ENCODE results near the gene LIM2.

LIM2 gene

DNA sequence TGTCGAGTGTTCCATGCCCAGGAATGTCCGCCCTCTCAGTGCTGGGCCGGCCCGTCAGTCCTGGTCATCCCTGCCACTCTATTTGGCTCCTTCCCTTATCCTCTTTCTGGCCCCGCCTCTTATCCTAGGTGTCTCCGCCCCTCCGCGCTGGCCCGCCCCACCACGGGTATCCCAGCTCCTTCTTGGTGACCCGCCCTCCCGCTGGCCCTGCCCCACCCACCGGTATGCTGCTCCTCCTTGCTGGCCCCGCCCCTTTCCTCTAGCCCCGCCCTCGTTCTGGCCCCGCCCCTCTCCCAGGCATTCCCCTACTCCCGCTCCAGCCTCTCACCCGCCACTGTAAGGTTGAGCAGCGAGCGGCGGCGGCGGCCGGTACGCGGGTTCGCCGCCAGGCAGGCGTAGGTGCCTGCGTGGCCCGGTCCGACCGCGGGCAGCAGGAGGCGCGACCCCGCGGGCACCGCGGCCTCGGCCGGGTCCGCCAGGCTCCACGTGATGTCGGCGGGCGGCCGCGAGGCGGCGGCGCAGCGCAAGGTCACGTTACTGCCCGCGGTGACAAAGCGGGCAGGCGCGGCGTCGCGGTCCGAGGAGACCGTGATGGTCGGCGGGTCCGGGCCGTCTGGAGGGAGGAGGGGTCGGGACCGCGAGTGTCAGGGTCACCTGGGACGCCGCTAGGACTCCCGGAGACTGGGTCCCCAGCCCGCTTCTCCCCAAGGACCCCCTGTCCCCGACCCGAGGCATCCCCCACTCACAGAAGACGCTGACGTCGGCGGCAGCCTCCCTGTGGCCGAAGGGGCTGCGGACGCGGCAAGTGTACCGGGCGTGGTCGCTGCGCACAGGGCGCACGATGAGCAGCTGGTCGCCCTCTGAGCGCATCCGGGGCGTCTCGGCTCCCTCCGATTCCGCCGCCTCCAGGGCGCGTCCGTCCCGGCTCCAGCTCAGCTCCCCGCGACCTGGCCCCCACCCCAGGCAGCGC lies 47.8 kb downstream of the LIM2 start:
- peak; percentile 89 for DNase-seq (ENCODE audit: low spot score)

DNA sequence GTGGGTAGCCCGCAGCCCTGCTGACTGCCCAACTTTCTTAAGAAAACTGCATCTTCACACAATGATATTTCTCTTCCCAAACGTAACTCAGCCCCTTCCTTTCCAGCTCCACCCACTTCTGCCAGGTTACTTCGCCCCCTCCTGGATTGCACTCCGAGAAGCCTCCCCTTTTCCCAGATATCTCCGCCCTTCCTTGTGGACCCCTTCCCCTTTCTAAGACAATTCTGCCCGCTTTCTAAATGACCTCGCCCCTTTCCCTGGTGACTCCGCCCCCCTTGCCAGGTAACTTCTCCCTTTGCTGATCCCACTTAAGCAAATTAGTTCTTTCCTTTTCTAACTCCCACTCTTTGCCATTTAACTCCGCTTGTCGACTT lies 48.5 kb downstream of the LIM2 start:
- peak; percentile 14 for DNase-seq (ENCODE audit: low spot score)

DNA sequence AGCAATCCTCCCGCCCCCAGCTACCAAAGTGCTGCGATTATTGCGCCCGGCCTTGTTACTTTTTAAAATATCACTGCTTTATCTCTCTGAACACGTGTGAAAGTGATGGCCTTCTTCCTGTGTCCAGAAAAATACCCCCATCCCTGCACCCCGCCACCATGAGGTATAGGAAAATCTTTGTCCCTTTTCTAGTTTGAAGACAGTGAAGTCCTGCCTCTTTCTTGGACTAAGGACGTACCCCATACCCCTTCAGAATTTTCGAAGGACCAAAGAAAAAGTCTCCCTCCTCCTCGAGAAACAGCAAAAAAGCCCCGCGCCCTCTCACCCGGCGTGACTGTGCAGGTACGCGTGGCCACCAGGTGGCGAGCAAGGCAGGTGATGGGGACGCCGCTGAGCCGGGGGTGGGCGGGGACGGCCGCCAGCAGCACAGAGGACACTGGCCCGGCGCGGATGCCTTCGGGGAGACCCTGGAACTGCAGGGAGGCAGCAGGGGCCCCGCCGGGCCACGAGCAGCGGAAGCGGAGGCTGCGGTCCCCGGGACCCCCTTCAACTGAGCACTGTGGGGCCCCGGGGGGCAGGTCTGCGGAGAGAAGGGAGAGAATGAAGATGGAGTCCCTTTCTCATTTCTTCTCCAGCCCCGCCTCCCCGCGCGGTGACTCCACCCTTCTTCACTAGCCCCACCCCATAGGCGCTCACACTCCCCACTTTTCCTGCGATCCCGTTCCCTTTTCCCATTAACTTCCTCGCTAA lies 49.0 kb downstream of the LIM2 start:
- peak; percentile 50 for DNase-seq (ENCODE audit: low spot score)

DNA sequence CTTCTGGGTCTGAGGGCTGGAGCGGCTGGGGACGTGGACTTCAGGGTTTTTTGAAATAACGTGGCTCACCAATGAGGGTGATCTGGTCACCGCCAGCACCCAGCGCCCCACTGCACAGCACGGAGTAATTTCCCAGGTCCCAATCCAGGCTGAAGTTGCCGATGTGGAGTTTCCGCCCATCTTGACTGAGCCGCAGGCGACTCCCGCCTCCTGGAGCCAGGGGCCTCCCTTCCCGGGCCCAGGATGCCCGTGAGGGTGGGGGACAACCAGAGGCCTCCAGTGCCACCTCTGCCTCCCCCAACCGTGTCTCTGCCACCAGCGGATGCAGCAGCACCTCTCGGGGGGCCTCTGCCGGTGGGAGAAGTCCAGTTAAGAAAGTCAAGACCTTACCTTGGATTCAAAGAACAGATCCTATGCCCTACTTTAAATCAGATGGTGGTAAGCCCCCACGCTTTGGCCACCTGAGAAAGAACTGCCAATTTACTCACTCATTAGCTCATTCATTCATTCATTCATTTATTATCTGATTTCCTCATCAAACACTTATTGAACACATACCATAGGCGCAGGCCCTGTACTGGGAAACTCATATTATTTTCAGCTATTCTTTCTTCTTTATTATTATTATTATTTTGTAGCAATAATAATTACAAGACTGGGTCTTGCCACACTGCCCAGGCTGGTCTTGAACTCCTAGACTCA lies 49.8 kb downstream of the LIM2 start:
- DNase-seq (ENCODE audit: low spot score) = no peak

DNA sequence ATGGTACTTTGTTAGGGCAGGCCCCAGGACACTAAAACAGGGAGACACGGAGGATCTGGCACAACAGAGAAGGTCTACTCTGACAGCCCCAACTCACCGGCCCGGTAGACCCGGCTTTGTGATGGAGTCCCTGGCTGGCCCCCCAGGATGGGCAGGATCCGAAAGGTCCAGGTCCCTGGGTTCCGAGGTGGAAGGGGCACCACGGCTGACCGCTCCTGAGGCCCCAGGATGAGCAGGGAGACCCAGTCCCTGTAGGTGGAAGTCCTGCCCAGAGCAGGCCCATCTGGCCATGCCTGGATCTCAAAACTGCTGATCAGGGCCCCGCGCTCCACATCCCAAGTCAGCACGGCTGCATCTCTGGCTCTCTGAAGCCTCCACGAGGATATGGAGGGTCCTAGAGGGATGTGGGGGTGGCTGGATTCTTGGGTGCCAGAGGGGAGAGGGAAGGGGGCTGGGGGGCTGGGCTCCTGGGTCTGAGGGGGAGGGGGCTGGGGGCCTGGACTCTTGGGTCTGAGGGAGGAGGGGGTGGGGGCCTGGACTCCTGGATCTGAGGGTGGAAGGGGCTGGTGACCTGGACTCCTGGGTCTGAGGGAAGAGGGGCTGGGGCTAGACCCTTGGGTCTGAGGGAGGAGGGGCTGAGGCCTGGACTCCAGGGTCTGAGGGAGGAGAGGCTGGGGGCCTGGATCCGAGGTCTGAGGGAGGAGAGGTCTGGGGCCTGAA lies 50.5 kb downstream of the LIM2 start:
- DNase-seq (ENCODE audit: low spot score) = no peak

DNA sequence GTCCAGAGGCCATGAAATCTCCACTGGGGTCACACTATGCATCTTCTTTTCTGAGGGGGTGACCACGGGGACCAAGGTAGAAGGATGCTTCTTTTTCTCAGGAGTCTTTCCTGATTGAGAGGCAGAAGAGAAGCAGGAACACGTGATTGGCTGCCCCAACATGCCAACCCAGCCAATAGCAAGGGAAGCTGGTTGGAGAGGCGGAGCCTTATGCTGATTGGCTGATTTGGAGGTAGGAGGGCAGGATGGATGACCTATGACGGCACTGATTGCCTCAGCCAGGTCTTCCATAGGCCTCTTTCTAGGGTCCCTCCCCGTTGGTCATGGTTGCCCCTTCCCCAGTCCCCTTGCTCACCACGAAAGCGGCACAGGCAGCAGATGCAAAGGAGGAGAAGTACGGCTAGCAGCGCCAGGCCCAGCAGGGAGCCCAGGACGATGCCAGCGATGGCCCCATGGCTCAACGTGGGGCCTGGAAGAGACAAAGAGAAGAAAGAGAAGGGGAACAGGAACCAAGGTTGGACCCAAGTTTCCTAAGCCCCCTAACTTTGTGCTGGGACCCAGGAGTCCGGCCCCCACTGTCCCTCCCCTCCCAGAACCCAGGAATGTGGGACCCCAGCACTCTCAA lies 53.8 kb downstream of the LIM2 start:
- no peak for DNase-seq (ENCODE audit: low spot score)

DNA sequence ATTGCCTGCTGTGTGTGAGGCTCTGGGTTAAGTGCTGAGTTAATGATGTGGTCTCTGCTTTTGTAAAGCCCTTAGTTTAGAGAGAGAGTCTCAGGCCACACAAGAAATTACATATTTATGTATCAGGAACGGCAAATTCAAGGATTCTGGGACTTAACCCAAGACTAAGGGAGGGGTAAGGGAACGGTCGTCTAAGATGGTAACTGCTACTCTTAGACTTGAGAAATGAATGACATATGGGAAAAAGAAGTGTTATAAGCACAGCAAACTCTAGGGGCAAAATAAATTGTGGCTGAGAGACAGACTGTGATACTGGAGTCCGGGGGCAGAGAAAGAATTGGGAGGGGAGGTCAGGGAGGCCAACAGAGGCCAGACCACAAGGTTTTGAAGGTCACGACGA lies 56.1 kb downstream of the LIM2 start:
- DNase-seq (ENCODE audit: low spot score) = no peak

DNA sequence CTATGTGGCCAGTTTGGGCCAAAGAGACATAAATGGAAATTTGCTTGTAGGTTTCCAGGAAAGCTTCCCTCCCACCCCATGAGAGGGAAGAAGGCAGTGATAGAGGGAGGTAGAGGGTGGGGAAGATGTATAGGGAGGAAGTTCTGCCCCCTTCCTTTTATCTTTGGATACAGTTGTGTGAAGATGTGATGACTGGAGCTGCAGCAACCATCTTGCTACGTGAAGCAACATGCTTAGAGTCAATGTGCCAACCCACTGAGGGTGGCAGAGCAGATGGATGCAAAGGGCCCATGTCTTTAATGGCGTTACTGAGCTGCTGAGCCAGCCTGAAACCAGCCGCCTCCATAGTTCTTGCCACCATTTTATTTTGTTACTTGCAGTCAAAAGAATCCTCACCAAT lies 56.6 kb downstream of the LIM2 start:
- no peak for DNase-seq (ENCODE audit: low spot score)

DNA sequence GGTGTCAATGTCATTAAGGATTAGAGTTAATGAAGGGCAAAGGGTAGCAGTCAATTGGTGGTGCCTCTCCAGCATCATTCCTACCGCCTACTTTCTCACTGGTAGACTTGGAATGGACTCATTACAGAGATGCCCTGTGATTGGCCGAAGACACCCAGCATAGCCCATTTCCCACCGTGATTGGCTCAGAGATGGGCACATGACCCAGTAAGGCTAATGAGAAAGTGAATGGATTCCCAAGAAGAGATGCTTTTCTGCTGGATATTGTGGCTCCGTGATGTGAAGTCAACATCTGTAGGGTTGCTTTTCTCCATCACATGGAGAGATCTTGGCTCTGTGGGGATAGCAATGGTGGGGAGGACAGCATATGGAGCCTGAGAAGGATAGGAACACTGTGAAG lies 57.4 kb downstream of the LIM2 start:
- DNase-seq (ENCODE audit: low spot score) = no peak

All from putamen (tissue), 1 donor.